AG20443 (cell line): ENCODE data around the gene AKR1B1.
A peak's percentile ranks its signal among the peaks of the same experiment; 100 is the strongest.

ENCODE experiments used
- DNase-seq: peaks from one replicate; pipeline ENCODE4 v3.0.0; 2012; ENCODE audit warnings: low spot score, mixed read lengths

Gene AKR1B1

DNA sequence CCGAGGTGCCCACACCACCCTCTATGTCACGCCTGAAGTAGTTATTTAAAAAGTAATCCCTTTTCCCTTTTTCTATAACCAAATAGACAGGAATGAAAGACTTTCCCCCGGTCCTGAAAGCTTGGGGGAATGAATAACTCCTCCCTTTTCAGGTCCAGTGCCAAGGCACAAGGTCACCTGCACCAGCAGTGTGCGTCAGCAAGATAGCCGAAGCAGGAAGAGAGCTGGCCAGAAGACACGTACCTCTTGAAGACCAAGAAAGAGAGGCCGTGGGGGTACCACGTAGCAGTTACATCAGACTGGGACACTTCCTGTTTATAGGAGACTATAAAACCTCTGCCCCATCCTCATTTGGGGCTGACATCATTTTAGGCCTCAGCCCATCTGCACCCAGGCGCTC is 10.7 kb upstream of the AKR1B1 start:
- DNase-seq, result no peak

DNA sequence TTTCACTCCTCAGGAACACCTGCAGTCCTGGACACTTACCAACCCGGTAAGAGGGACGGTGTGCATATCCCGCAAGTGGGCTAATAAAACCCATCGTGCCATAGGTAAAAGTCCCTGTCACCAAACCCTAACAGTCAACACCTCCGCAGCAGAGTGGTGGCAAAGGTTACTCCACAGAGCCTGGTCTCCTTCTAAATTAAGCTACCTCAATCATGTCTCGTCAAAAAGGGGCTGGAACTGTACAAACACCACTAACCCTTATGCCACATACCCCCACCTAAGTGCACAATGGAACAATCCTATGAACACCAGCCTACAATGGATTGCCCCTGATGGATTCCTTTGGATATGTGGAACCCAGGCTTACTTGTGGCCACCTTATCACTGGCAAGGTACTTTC is 9.6 kb upstream of the AKR1B1 start:
- DNase-seq, result no peak

DNA sequence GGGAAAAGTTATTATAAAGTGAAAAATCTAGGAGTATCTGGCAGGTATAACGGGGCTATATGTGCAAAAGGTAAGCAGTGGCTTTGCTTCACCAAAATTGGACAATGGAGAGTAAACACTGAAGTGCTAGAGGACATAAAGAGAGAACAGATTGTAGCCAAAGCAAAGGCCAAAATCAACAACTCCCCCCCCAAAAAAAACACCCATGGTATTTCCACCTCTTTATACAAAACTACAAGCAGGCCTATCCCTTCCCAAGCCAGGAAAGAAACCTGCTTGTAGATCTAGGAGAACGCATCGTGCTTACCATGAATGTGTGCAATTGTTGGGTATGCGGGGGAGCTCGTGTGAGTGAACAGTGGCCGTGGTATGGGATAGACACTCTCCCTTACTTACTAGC is 9.2 kb upstream of the AKR1B1 start:
- DNase-seq, result no peak

DNA sequence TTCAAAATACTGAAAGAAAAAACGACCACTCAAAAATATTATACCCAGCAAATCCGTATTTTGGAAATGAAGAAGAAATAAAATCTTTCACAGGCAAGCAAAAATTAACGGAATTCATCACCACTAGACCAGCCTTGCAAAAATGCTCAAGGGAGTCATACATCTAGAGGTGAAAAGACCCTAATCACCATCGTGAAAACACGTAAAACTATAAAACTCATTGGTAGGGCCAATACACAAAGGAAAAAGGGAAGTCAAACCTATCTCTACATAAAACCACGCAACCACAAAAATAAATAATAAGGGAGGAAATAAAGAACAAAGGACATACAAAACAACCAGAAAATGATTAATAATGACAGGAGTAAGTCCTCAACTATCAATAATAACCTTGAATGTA is 6.6 kb upstream of the AKR1B1 start:
- no peak for DNase-seq

DNA sequence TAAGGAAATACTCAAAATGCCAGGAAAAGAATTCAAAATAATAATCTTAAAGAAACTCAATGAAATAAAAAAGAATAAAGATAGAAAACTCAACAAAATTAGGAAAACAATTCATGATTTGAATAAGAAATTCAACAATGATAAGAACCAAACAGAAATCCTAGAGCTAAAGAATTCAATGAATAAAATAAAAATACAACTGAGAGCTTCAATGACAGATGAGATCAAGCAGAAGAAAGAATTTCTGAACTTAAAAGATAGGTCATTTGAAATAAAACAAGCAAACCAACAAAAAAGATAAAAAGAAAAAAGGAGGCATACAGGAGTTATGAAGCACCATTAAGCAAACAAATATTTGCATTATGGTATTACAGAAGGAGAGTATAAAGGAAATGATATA is 5.6 kb upstream of the AKR1B1 start:
- DNase-seq, result no peak

DNA sequence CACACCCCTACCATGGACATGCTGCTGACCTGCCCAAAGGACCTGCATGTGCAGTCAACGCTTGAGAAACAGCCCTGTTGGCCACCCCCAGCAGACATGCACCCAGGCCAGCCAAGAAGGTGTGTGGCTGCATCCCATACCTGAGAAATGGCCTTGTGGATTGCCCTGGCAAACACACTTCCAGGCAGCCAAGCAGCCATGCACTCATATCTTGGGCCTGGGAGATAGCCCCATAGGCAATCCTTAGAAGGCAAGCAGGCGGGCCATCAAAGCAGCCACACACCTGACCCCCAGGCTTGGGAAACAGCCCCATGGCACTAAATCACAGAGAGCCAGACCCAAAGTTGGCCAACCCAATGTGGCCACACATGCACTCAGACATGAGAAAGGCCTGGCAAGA is 4.9 kb upstream of the AKR1B1 start:
- DNase-seq, result no peak

DNA sequence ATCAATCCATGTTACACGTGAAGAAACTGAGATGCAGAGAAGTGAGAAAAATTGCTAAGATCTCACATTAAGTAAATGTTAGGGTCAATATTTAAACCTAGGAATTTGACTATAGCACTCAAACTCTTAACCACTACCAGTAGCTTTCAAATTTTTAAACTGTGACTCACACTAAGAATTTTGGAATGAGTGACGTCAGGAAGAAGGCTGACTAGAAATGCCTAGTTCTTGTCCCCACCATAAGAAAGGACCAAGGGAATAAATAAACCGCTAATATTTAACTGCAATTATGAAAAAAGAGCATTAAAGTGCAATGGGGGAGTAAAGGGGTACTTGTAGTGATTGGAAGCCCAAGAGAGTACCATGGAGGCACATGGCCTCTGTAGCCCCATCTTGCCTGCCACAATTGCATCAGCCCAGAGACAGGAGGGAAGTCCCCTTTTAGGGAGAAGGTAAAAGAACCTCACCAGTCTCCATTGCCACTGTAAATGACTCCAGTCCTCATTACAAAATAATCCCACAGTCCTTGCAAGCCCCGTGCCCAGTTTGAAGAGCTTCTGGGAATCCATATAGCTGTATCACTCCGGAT is 3.5 kb upstream of the AKR1B1 start:
- DNase-seq, result peak; percentile 74

DNA sequence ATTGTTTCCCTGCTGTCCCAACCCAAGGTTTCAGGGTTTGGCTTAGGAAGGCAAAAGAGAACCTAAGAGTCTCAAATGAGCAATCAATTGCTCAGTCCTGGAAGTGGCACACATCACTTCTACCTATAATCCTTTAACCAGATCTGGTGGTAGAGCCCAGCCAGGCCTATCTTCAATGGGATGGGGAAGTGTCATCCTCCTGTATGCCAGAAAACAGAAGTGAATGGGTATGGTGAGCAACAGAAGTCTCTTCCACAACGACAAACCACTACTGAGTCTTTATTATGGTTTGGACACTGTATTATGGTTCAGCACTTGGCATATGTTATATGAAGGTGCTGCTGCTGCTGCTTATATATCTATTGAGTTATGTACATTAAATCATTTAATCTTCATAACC is 3.0 kb upstream of the AKR1B1 start:
- DNase-seq, result no peak

DNA sequence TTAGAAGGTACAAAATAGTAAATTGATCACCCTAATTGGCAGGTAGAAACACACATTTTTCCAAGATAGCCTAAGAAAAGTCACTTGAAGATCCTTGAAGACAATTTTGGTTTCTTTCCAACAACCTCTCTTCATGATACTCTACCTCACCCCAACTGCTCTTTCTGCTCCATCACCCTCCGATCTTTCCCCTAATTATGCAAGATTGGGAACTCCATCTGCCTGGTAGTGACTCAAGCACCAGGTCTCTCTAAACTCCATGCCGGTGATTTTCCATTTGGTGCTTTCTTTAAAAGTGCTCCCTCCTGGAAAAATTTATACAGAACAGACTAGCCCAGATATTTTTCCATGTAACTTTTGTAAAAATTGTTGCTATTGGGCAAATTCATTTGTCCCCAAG is 1.1 kb upstream of the AKR1B1 start:
- no peak for DNase-seq

DNA sequence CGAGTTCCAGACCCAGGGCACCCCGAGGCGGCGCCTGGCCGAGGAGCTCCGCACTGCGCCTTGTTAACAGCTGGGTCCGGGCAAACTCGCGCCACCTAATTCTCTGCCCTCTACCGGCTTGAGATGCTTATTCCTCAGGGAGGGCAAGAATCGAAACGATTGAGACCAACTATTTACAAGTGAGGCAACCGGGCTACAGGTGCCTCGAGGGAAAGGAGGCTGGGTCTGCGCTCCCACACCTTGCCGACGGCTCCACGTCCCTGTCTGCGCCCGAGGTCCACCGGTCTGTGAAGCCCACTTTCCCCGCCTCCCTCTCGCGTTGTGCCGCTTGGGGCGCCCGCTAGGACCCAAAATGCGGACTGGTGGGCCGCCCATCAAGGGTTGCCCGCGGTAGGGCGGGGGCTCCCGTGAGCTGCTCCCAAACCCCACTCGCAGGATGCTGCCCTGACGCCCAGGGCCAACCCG is 527 bp downstream of the AKR1B1 start:
- DNase-seq, result peak; percentile 70

DNA sequence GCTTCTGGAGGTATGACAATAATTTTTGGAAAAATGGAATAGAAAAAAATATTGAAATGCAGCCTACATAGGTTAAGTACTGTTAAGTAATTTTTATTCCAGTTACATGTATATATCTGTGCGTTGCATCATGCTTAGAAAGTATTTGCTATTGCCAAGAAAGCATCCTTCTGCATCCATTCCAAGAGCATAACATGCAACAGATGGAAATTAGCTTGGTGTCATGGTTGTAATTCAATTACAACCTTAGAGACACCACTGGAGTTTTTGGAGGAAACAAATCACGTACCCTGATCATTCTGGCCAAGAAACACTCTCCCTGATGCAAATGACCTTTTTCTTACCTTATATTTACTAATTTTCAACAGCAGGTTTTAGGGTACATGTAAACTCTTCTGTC is 1.7 kb downstream of the AKR1B1 start:
- no peak for DNase-seq

DNA sequence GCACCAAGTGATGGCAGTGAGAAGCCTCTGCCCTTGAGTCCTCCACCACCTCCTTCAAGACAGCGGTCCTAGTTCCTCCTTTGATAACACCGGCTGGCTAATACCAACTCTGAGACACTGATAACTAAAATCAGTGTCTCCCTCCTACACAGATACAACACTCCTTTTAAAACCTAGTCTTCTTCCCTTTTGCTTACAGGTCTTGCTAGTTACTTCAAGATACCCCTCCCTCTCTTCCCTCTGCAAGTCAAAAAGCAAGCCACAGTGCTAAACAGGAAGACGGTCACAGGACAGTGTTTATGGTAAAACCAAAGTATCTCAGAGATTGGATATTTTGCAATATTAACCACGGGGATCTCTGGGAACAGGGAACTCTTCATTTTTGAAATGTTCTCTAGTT is 4.6 kb downstream of the AKR1B1 start:
- DNase-seq, result no peak

DNA sequence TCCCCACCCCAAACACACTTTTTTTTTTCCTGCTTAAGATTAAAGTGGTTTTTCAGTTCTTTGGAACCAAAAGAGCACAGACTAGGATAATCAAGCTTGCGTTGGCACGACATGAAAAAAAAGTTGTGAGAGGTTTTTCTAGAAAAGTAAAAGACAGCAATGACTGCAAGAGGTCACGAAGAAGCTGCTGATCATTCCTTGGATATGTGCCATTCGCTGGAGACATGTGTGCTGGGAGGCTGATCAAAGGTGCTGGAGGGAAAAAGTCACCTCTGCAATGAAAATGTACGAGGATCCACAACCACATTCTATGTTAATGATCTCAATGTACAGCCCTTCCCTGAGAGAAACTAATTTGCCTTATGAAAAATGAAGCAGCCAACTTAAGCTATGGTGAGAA is 5.4 kb downstream of the AKR1B1 start:
- no peak for DNase-seq

DNA sequence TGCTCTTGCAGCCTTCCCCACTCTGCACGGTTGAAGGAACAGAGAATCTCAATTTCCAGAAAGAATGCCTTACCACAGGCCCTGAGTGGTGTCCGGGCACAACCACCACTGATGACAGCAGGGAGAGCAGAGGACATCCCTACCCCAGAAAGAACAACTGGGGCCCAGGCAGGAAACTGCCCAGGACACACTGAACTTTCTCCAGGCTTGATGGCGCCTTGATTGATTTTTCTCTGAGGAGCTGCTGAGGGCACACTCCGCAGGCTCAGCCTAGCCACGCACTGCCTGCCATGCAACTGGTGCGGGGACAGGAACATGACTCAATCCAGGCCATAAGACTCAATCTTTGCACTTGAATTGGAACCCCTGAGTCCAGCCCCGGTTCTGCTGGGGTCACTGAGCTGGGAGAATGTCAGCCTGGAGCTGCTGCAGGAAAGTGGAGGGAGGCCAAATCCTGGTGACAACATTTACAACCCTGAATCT is 5.9 kb downstream of the AKR1B1 start:
- DNase-seq, result no peak

DNA sequence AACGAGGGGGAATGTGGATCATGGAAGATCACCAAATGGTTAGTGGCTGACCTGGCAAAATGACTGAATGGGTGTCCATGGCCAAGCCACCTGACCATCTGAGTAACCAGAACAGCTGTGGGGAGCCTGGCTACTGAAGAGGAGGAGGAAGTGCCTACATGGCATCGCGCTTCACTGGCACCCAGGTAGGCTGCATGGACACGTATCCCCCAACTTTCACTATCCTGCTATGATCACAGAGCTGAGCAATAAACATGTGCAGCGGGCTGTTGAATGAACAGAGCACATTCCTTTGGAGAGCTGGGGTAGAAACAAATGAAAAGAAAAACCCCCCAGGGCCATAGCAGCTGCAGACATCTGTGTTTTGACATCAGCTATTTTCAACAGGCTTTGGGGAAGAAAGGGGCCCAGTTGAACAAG is 6.5 kb downstream of the AKR1B1 start:
- DNase-seq, result no peak

DNA sequence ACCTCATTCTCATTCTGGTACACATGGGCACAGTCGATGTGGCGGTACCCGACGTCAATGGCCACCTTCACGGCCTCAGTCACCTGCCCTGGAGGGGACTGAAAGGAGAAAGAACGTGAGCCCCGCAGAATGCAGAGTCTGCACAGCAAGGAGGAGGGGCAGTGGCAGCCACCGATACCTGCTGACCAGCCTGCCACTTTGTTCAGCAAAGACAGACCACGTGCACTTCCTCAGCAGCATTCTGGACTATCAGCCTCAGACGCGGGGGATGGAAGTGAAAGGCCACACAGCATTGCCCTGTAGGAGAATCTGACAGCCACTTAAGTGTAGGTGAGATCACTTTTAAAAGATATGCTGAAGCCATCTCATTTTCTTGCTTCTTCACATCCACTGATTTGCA is 7.2 kb downstream of the AKR1B1 start:
- no peak for DNase-seq

DNA sequence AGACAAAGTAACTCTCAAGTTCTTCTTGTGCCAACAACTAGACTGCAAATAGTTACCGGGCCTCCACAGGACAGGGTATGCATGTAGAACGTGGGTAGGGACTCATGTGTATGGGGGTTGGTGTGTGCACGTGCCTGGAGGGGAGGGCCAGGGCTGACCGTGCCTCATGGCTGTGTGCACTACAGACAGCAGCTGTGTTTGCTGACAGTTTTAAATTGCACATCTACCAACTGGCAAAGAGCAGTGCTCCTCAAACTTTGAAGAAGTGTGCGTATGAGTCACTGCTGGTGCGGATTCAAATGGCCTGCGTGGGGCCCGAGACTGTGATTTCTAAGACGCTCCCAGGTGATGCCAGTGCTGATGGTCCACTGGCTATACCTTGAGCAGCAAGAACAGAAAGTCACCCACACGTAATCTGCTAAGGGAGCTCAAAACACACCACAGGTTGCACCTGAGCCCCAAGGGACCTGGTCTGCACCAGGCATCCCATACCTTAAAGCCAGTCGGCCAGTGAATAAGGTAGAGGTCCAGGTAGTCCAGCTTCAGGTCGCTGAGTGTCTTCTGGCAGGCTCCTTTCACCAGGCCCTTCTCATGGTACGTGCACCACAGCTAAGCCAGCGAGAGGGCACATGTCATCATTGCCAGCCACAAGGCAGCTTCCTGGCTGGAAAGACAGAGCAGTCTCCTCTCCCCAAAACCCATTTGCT is 8.5 kb downstream of the AKR1B1 start:
- DNase-seq, result no peak

DNA sequence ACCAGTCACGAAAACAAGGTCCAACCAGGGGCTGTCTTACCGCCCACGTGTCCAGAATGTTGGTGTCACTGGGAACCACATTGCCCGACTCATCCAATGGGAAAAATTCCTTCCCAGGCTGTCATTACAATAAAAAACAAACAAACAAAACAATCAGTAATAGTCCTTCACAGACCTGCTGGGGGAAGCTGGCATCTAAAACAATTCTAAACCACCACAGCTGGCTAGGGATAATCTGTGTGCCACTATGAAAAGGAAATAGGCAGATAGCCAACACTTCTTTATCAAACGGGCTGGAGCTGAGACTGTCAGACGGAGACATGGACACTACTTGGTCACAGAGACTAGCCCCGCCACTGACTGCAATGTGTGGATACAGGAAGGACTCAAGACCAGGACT is 9.2 kb downstream of the AKR1B1 start:
- DNase-seq, result no peak

DNA sequence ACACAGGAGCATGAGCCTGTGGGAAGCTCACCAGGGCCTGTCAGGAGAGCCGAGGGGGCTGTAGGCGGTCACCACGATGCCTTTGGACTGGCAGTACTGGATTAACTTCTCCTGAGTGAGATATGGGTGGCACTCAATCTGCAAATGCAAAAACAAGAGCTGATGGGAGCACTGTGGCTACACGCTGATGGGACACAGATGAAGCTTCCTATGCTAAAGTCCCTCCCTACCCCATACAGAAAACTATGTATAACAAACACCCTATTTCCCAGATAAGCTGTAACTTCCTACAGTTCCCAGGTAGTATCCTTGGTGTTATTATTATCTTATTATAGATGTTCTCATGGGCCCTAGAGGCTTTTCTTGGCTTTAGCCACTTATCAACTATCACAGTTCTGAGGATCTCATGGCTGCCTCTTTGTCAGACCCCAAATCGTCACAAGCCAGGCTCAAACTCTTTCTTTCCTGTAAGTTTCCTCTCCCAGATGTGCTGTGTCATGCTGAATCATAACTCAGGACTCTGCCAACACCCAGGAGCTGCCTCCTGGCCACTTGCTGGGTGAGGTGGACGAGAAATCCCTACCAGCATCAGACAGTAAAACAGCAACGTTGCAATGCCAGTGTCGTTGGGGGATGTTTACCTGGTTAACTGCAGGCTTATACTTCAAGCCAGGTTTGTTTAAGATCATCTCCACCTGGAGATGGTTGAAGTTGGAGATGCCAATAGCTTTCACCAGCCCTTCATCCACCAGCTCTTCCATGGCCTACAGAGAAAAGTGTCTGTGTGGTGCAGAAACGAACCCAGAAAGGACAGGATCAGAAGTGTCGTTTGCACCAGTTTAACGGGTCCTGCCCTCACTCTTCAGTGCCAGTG is 10.3 kb downstream of the AKR1B1 start:
- peak; percentile 91 for DNase-seq

DNA sequence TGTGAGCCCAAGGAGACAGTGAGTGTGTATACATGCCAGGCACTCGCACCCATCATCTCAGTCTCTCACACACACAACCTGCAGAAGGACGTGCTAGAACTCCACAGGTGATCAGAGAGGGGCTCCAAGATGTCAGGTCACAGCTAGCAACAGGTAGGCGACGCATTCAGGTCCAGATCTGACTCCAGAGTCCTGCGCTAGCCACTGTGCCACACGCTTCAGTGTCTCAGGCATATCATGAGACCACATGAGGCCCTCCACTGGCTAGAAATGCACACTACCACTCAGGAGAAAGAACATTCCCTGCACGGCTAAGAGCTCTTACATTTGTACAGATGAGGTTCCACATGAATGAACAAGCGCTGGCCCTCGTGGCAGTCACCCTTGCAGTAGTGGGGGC is 11.5 kb downstream of the AKR1B1 start:
- DNase-seq, result no peak

DNA sequence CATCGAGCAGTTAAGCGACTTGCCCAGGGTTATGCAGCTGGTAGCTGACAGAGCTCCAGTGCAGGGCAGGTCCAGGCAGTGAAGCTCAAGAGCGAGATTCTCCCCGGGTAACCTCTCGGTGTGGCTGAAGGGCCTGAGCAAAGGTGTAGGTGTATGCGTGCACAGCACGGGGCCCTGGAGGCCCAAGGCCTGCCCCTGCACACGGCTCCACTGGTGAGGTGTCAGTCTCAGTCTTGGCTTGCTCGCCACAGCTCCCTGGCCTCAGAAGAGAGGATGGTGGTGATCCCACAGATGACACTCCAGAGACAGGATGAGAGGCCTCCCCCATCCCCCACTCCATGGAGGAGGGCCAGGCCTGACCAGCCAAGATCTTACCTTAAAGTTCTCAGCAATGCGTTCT is 12.0 kb downstream of the AKR1B1 start:
- DNase-seq, result no peak

DNA sequence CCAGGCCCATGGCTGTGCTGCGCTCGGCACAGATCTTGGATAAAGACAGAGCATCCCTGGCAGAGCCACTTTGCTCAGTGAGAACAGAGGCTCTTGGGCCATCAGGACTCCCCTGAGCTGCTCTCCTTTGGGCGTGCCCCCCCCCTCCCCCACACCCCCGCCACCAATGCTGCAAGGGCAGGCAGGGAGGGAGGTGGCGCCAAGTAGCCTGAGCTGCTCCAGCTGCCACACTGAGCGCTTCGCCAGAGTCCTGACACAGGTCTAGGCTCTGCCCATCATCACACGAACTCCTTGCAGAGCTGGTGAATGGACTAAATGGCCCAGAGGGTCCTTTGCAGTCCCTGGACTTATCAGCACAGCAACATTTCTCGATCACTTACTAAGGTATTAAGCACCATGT is 12.5 kb downstream of the AKR1B1 start:
- DNase-seq, result no peak

DNA sequence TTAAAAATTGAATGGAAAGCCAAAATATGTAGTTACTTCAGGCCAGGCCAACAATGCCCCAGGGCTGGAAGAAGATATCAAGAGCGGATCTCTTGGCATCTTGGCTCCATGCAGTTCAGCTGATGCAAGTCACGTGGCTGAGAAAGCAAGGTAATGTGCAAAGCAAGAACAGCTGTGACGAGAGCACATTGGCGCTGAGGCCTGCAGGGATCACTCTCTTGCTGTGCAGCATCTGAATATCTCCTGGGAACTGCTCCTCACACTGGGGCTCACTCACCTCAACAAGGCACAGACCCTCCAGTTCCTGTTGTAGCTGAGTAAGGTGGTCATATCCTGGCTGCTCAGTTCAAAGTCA is 14.0 kb downstream of the AKR1B1 start:
- DNase-seq, result no peak
